HEK293 (cell line): ENCODE results near the gene TBC1D8.

Experiments used
- CTCF ChIA-PET: fragments of 350-600 bp; formaldehyde crosslinking; extraction: SDS; loops from one replicate; lab custom pipeline; 2021; ENCODE audit warnings: antibody characterized with exemption; lab: Yijun Ruan, JAX
- POLR2A ChIA-PET: fragments of 300-600 bp; formaldehyde crosslinking; extraction: SDS; loops from one replicate; lab custom pipeline; 2020; ENCODE audit warnings: antibody characterized with exemption, inconsistent platforms; lab: Yijun Ruan, JAX
- H3K27ac ChIP-seq: fragments of 200-500 bp; sonication (Bioruptor generic); 2 replicates; pipeline ENCODE4 v1.5.1; 2014; ENCODE audit warnings: low read depth, low read length, control low read depth, inconsistent platforms; ENCODE audit errors: extremely low read depth
- H3K36me3 ChIP-seq, 2 experiments: fragments of 200-500 bp in 1 of 2; sonication (Bioruptor generic) in 1 of 2; 1 replicate in 1 of 2; 2 replicates in 1 of 2; pipeline ENCODE4 v1.5.1; 2014 to 2017; ENCODE audit warnings: inconsistent platforms in 2 of 2, low read length in 2 of 2; ENCODE audit not compliant: control insufficient read depth in 2 of 2, insufficient read depth in 1 of 2
- H3K4me1 ChIP-seq: fragments of 200-500 bp; sonication (Bioruptor generic); 2 replicates; pipeline ENCODE4 v1.5.1; 2014; ENCODE audit warnings: mild to moderate bottlenecking, low read length, inconsistent platforms; ENCODE audit not compliant: control insufficient read depth, insufficient read depth
- H3K4me3 ChIP-seq: 2 replicates; pipeline ENCODE4 v1.5.1; 2011; ENCODE audit warnings: low read depth, mild to moderate bottlenecking, control low read depth, low read length, moderate library complexity
- H3K9me3 ChIP-seq: fragments of 200-500 bp; sonication (Bioruptor generic); 2 replicates; pipeline ENCODE4 v1.5.1; 2014; ENCODE audit warnings: low read depth, low read length, inconsistent platforms; ENCODE audit not compliant: control insufficient read depth, insufficient read depth
- CTCF ChIP-seq: fragments of 450-650 bp; formaldehyde crosslinking; IDR thresholded peaks from 2 replicates; pipeline ENCODE4 v1.5.1; 2016; ENCODE audit warnings: missing biosample characterization, missing genetic modification characterization
- EGR2 ChIP-seq: fragments of 450-650 bp; formaldehyde crosslinking; IDR thresholded peaks from 2 replicates; pipeline ENCODE4 v1.5.1; 2016; ENCODE audit warnings: low read depth, missing biosample characterization, missing genetic modification characterization
- GLI4 ChIP-seq: fragments of 450-650 bp; formaldehyde crosslinking; IDR thresholded peaks from 2 replicates; pipeline ENCODE4 v1.5.1; 2016; ENCODE audit warnings: missing biosample characterization, missing genetic modification characterization
- IKZF3 ChIP-seq: fragments of 450-650 bp; IDR thresholded peaks from 2 replicates; pipeline ENCODE4 v1.5.0; 2018; ENCODE audit warnings: missing biosample characterization, mild to moderate bottlenecking, missing genetic modification characterization, moderate library complexity
- KLF10 ChIP-seq: fragments of 450-650 bp; IDR thresholded peaks from 2 replicates; pipeline ENCODE4 v1.5.1; 2018; ENCODE audit warnings: missing biosample characterization, mild to moderate bottlenecking, missing genetic modification characterization
- OVOL3 ChIP-seq: fragments of 450-650 bp; formaldehyde crosslinking; IDR thresholded peaks from 2 replicates; pipeline ENCODE4 v1.5.1; 2016; ENCODE audit warnings: missing biosample characterization, missing genetic modification characterization
- SCRT1 ChIP-seq: fragments of 450-650 bp; formaldehyde crosslinking; IDR thresholded peaks from 2 replicates; pipeline ENCODE4 v1.5.1; 2016; ENCODE audit warnings: missing biosample characterization, missing genetic modification characterization, borderline replicate concordance
- SCRT2 ChIP-seq: fragments of 450-650 bp; formaldehyde crosslinking; IDR thresholded peaks from 2 replicates; pipeline ENCODE4 v1.5.1; 2016; ENCODE audit warnings: missing biosample characterization, missing genetic modification characterization
- WT1 ChIP-seq: fragments of 450-650 bp; formaldehyde crosslinking; IDR thresholded peaks from 2 replicates; pipeline ENCODE4 v1.5.1; 2016; ENCODE audit warnings: missing biosample characterization, missing genetic modification characterization
- YY2 ChIP-seq: fragments of 450-650 bp; formaldehyde crosslinking; IDR thresholded peaks from 2 replicates; pipeline ENCODE4 v1.5.1; 2016; ENCODE audit warnings: missing biosample characterization, missing genetic modification characterization
- ZBTB11 ChIP-seq: fragments of 450-650 bp; formaldehyde crosslinking; conservative IDR thresholded peaks from 2 replicates; pipeline ENCODE4 v1.5.1; 2016; ENCODE audit warnings: low read depth, missing biosample characterization, missing genetic modification characterization
- ZBTB17 ChIP-seq: fragments of 450-650 bp; formaldehyde crosslinking; IDR thresholded peaks from 2 replicates; pipeline ENCODE4 v1.5.1; 2016; ENCODE audit warnings: missing biosample characterization, missing genetic modification characterization
- ZBTB26 ChIP-seq: fragments of 450-650 bp; formaldehyde crosslinking; optimal IDR thresholded peaks from 2 replicates; pipeline ENCODE3; 2016; ENCODE audit warnings: missing biosample characterization, mild to moderate bottlenecking, missing genetic modification characterization
- ZNF10 ChIP-seq: fragments of 450-650 bp; formaldehyde crosslinking; IDR thresholded peaks from 2 replicates; pipeline ENCODE4 v1.5.1; 2017; ENCODE audit warnings: missing biosample characterization, missing genetic modification characterization
- ZNF112 ChIP-seq: fragments of 450-650 bp; formaldehyde crosslinking; IDR thresholded peaks from 2 replicates; pipeline ENCODE4 v1.5.0; 2017; ENCODE audit warnings: missing biosample characterization, missing genetic modification characterization
- ZNF184 ChIP-seq: fragments of 450-650 bp; IDR thresholded peaks from 2 replicates; pipeline ENCODE4 v1.5.1; 2018; ENCODE audit warnings: missing biosample characterization, mild to moderate bottlenecking, missing genetic modification characterization
- ZNF19 ChIP-seq: fragments of 450-650 bp; formaldehyde crosslinking; IDR thresholded peaks from 2 replicates; pipeline ENCODE4; 2016; ENCODE audit warnings: missing biosample characterization, missing genetic modification characterization, low read depth
- ZNF2 ChIP-seq: fragments of 450-650 bp; formaldehyde crosslinking; IDR thresholded peaks from 2 replicates; pipeline ENCODE4 v1.5.1; 2016; ENCODE audit warnings: missing biosample characterization, missing genetic modification characterization
- ZNF26 ChIP-seq: fragments of 450-650 bp; formaldehyde crosslinking; IDR thresholded peaks from 2 replicates; pipeline ENCODE4 v1.5.1; 2016; ENCODE audit warnings: missing biosample characterization, missing genetic modification characterization
- ZNF324 ChIP-seq: fragments of 450-650 bp; formaldehyde crosslinking; IDR thresholded peaks from 2 replicates; pipeline ENCODE4 v1.5.1; 2016; ENCODE audit warnings: missing biosample characterization, missing genetic modification characterization
- ZNF341 ChIP-seq: fragments of 450-650 bp; formaldehyde crosslinking; IDR thresholded peaks from 2 replicates; pipeline ENCODE4; 2016; ENCODE audit warnings: low read depth, missing biosample characterization, missing genetic modification characterization
- ZNF366 ChIP-seq: fragments of 450-650 bp; formaldehyde crosslinking; conservative IDR thresholded peaks from 2 replicates; pipeline ENCODE4 v1.5.1; 2016; ENCODE audit warnings: missing biosample characterization, missing genetic modification characterization
- ZNF548 ChIP-seq: fragments of 450-650 bp; formaldehyde crosslinking; IDR thresholded peaks from 2 replicates; pipeline ENCODE4 v1.5.1; 2016; ENCODE audit warnings: missing biosample characterization, missing genetic modification characterization
- ZNF560 ChIP-seq: fragments of 450-650 bp; formaldehyde crosslinking; IDR thresholded peaks from 2 replicates; pipeline ENCODE4 v1.5.1; 2017; ENCODE audit warnings: missing biosample characterization, missing genetic modification characterization, borderline replicate concordance
- ZNF571 ChIP-seq: fragments of 450-650 bp; formaldehyde crosslinking; IDR thresholded peaks from 2 replicates; pipeline ENCODE4 v1.5.0; 2017; ENCODE audit warnings: missing biosample characterization, missing genetic modification characterization
- ZNF596 ChIP-seq: fragments of 450-650 bp; IDR thresholded peaks from 2 replicates; pipeline ENCODE4 v1.5.0; 2018; ENCODE audit warnings: missing biosample characterization, mild to moderate bottlenecking, missing genetic modification characterization, moderate library complexity
- ZNF654 ChIP-seq: fragments of 450-650 bp; formaldehyde crosslinking; IDR thresholded peaks from 2 replicates; pipeline ENCODE4 v1.5.1; 2016; ENCODE audit warnings: low read depth, missing biosample characterization, missing genetic modification characterization
- ZNF701 ChIP-seq: fragments of 450-650 bp; formaldehyde crosslinking; IDR thresholded peaks from 2 replicates; pipeline ENCODE4 v1.5.1; 2016; ENCODE audit warnings: missing biosample characterization, missing genetic modification characterization
- ZNF747 ChIP-seq: fragments of 450-650 bp; formaldehyde crosslinking; IDR thresholded peaks from 2 replicates; pipeline ENCODE4 v1.5.1; 2016; ENCODE audit warnings: missing biosample characterization, missing genetic modification characterization
- ZSCAN23 ChIP-seq: fragments of 450-650 bp; formaldehyde crosslinking; IDR thresholded peaks from 2 replicates; pipeline ENCODE4 v1.5.1; 2016; ENCODE audit warnings: missing biosample characterization, missing genetic modification characterization

The TBC1D8 gene

GRCh38 chr2:100986157-100986556 lies 165.0 kb downstream of the TBC1D8 start:
- Histone ChIP-seq H3K36me3 (peaks cover 0 to 5% of the 10 kb centered on the region in 2 experiments; a peak in 1 of 3 replicates), H3K4me1 (no peaks in the 10 kb centered on the region), H3K4me3 (no peak overlapping the region), H3K9me3 (no peaks in the 10 kb centered on the region), H3K27ac (no peak overlapping the region)
- CTCF ChIA-PET = interaction anchor here (0.6 to 5.5 kb wide), 8 partner anchors 13 to 1977 kb away, joined by 3 to 83 read pairs (median 4); no protein-coding TSS in a partner anchor
- POLR2A ChIA-PET = no interaction called here
- TF ChIP-seq ZNF548 (no peak), KLF10 (tag by site-specific recombination) (no peak), SCRT1 (tag by site-specific recombination) (no peak), ZNF747 (no peak), ZNF112 (tag by site-specific recombination) (no peak), ZNF324 (tag by site-specific recombination) (no peak), ZNF10 (tag by site-specific recombination) (no peak), ZNF26 (tag by site-specific recombination) (no peak), IKZF3 (tag by site-specific recombination) (no peak), ZNF596 (no peak), ZBTB26 (no peak), OVOL3 (tag by site-specific recombination) (no peak)

- Histone ChIP-seq H3K27ac (no peak overlapping the region), H3K9me3 (no peaks in the 10 kb centered on the region), H3K36me3 (peaks cover 0 to 5% of the 10 kb centered on the region in 2 experiments; a peak in 1 of 3 replicates), H3K4me3 (no peak overlapping the region)
- CTCF ChIA-PET = interaction anchor here (0.6 to 5.5 kb wide), 7 partner anchors 8 to 376 kb away, joined by 3 to 83 read pairs (median 3); no protein-coding TSS in a partner anchor
- TF ChIP-seq CTCF (tag by site-specific recombination) = peak; percentile 91
- TF ChIP-seq GLI4 (tag by site-specific recombination) = no peak
- no peak for TF ChIP-seq EGR2 (tag by site-specific recombination)
- TF ChIP-seq ZNF184 (tag by site-specific recombination) = no peak
- peak; percentile 69 for TF ChIP-seq ZNF341 (tag by site-specific recombination)
- TF ChIP-seq ZBTB17 (tag by site-specific recombination) = peak; percentile 37; the same call in 1 of the 2 replicates
- TF ChIP-seq ZNF571 (tag by site-specific recombination) = no peak
- 0 out of 2 replicates have a peak, but pooled peaks have one; percentile 45 for TF ChIP-seq ZNF2
- no peak for TF ChIP-seq ZNF701
- peak; percentile 100 for TF ChIP-seq ZNF366
- TF ChIP-seq SCRT2 (tag by site-specific recombination) = peak; percentile 100
- no peak for TF ChIP-seq ZNF560 (tag by site-specific recombination)
- TF ChIP-seq ZBTB11 = no peak
- 0 out of 2 replicates have a peak, but pooled peaks have one; percentile 18 for TF ChIP-seq YY2 (tag by site-specific recombination)
- no peak for TF ChIP-seq WT1 (tag by site-specific recombination)
- peak; percentile 78 for TF ChIP-seq ZNF654 (tag by site-specific recombination)
- TF ChIP-seq ZNF19 (tag by site-specific recombination) = no peak
- TF ChIP-seq SCRT1 (tag by site-specific recombination) = peak; percentile 98
- TF ChIP-seq ZSCAN23 (tag by site-specific recombination) = no peak
- TF ChIP-seq, all 188 proteins: peak for 9
- POLR2A ChIA-PET = interaction anchor here (1.6 kb wide), 1 partner anchor 255 kb away, joined by 3 read pairs; no protein-coding TSS in a partner anchor
- H3K4me1 ChIP-seq = no peaks in the 10 kb centered on the region
These were observed 166.3 kb downstream of the TBC1D8 start for GRCh38 chr2:100984892-100985307.
